Keratinocyte (primary cell): Measurements from ENCODE around the gene GATA1.

Source experiments
- EZH2 ChIP-seq: IDR thresholded peaks from one replicate; pipeline ENCODE4 v1.6.1; 2012; ENCODE audit warnings: inconsistent platforms, mild to moderate bottlenecking, low read length, moderate library complexity
- TF ChIP-seq, protein P1 (sequence below), 3 experiments: IDR thresholded peaks in 1 of 3; conservative IDR thresholded peaks in 1 of 3; optimal IDR thresholded peaks in 1 of 3; 2 replicates in 2 of 3; 3 replicates in 1 of 3; pipeline versions ENCODE3 to v1.5.1; 2011; ENCODE audit warnings: low read length in 3 of 3, mild to moderate bottlenecking in 3 of 3, moderate library complexity in 2 of 3, control low read depth in 1 of 3, inconsistent platforms in 1 of 3; ENCODE audit not compliant: insufficient read depth in 2 of 3; ENCODE audit errors: extremely low read depth in 1 of 3

DNA sequence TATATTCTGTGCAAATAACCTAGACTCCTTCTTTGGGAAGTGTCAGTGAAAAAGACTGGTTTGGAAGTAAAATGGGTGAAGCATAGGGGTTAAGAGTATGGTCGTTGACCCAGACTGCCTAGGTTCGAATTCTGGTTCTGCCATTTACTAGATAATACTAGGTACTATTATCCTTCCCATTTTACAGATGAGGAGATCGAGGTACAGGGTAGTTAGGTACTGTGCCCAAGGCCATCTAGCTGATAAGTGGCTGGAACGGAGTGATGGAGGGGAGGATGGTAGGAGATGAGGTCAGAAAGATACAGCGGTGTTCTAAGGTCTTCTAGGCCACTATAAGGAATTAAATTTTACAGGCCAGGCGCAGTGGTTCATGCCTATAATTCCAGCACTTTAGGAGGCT lies 13.8 kb upstream of the GATA1 start:
- TF ChIP-seq, protein P1, sequence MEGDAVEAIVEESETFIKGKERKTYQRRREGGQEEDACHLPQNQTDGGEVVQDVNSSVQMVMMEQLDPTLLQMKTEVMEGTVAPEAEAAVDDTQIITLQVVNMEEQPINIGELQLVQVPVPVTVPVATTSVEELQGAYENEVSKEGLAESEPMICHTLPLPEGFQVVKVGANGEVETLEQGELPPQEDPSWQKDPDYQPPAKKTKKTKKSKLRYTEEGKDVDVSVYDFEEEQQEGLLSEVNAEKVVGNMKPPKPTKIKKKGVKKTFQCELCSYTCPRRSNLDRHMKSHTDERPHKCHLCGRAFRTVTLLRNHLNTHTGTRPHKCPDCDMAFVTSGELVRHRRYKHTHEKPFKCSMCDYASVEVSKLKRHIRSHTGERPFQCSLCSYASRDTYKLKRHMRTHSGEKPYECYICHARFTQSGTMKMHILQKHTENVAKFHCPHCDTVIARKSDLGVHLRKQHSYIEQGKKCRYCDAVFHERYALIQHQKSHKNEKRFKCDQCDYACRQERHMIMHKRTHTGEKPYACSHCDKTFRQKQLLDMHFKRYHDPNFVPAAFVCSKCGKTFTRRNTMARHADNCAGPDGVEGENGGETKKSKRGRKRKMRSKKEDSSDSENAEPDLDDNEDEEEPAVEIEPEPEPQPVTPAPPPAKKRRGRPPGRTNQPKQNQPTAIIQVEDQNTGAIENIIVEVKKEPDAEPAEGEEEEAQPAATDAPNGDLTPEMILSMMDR (optimal IDR thresholded peaks at IDR 0.05 in 1 of 3, IDR thresholded peaks at IDR 0.05 in 1 of 3, conservative IDR thresholded peaks at IDR 0.05 in 1 of 3; ENCODE audit: extremely low read depth in 1 of 3, insufficient read depth in 2 of 3, low read length in 3 of 3): no peak
- TF ChIP-seq EZH2: no peak
